ENCODE results near the gene TMEM69.

- TF ChIP-seq POLR2AphosphoS5 (IDR thresholded peaks at IDR 0.05; ENCODE audit: low read depth), result no peak
- TF ChIP-seq CTCF (conservative IDR thresholded peaks at IDR 0.05; ENCODE audit: low read depth in 2 of 2), result no peak
- TF ChIP-seq NANOG (IDR thresholded peaks at IDR 0.05; ENCODE audit: borderline replicate concordance), result no peak
- no peak for TF ChIP-seq EZH2phosphoT487 (IDR thresholded peaks at IDR 0.05; ENCODE audit: unreplicated experiment)
- no peak for TF ChIP-seq REST (IDR thresholded peaks at IDR 0.05; ENCODE audit: unreplicated experiment)
- TF ChIP-seq ETS1 (IDR thresholded peaks at IDR 0.05), result no peak
- no peak for TF ChIP-seq EZH2 (IDR thresholded peaks at IDR 0.05; ENCODE audit: low read depth, unreplicated experiment)
- no peak for TF ChIP-seq CREB1 (CRISPR knock-in tag; IDR thresholded peaks at IDR 0.05; ENCODE audit: low read depth)
- no peak for TF ChIP-seq ZNF114 (CRISPR knock-in tag; IDR thresholded peaks at IDR 0.05)
- TF ChIP-seq ZNF331 (CRISPR knock-in tag; IDR thresholded peaks at IDR 0.05; ENCODE audit: low read depth), result no peak
- no peak for TF ChIP-seq ZNF462 (CRISPR knock-in tag; IDR thresholded peaks at IDR 0.05)
- no peak for TF ChIP-seq JUNB (IDR thresholded peaks at IDR 0.05; ENCODE audit: unreplicated experiment)
Observed at GRCh38 chr1:45677751-45678245, 10.2 kb upstream of the TMEM69 start.
